ENCODE measurements around the gene ZNF648. TPM values are rescaled to one million over a fixed set of nuclear protein-coding genes. Genes with fewer than 3 reads are reported as not detected.
"Not testable (repeated sequence)": the region's sequence is repeated elsewhere in the genome, so short reads cannot be mapped to it uniquely, and the experiment has no call there.

Gene ZNF648
- total RNA-seq, 1 donor from 2014 or later = not detected

DNA sequence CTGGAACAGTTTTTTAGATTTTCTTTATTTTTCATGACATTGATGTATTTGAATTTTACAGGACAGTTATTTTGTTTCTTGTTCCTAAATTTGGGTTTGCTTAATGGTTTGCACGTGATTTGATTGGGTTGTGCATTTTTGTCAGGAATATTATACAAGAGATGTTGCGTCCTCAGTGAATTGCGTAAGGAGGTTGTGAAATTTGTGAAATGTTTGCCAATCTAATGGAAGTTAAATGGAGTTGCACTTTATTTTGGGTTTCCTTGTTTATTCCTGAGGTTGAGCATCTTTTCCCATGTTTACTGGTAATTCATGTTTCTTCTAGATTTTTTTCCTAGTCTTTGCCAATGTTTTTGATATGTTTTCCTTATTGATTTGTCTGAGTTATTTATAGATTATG lies 19.9 kb downstream of the ZNF648 start:
- Mint-ChIP-seq H3K36me3 (ENCODE audit: low read depth) (peaks cover 2% of the 10 kb centered on the region), H3K4me3 (no peak overlapping the region), H3K9me3 (peaks cover 9% of the 10 kb centered on the region), H3K27me3 (ENCODE audit: insufficient read depth) (peaks cover 3% of the 10 kb centered on the region), H3K4me1 (ENCODE audit: low read depth) (peaks cover 20% of the 10 kb centered on the region), H3K27ac (no peak overlapping the region)
- DNase-seq (ENCODE audit: low spot score) = no peak
- intact Hi-C loops (cut with micrococcal nuclease) = no loop called here

DNA sequence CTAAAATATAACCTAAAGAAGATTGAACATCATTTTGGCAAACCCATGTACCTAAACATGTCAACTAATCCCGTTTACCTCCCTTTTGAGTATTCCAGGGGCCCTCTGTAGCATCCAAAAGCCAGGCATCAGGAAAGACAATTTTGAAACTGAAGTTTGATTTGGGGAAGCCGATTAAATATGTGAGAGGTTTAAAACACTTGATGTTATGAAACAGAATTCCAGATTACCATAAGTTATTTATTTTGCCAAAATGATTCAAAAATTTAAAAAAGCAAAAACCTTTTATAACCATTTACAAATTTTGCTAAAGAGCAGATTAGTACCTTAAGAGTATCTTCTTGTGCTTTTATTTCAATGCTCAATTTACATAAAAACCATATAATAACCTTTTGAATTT lies 23.3 kb downstream of the ZNF648 start:
- DNase-seq (ENCODE audit: low spot score) = no peak
- Mint-ChIP-seq H3K4me1 (ENCODE audit: low read depth) (peaks cover 26% of the 10 kb centered on the region), H3K27me3 (ENCODE audit: insufficient read depth) (no peaks in the 10 kb centered on the region), H3K27ac (no peak overlapping the region), H3K36me3 (ENCODE audit: low read depth) (peaks cover 2% of the 10 kb centered on the region), H3K4me3 (no peak overlapping the region), H3K9me3 (no peaks in the 10 kb centered on the region)
- intact Hi-C loops (cut with micrococcal nuclease) = no loop called here

DNA sequence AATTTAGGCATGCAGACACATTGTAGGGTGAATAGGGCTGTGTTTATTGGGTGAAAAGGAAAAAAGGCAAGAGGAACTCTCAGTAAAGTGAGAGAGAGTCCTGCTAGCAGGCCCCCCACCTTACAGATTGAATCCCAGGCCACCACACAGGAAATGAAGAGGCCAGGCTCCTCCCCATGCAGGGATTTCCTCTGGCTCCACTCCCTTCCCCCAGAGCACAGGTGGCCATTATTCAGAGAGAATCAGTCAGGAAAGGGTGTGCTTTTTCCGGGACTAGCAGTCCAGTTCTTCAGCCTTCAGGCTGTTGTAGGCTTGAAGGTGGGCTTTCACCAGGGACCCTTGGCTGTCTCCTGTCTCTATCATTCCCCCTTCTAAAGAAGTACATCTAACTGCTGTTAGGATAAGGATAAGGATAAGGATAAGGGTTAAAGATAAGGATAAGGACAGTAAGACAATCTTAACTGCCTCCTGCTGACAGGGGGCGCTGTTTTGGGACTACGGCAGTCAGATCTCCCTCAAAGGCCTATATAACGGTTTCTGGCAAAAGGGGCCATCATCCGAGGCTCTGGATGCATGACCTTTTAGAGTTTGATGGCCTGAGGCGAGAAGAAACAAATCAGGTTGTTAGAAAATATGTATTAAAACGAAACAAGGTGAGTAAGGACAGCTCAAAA lies 26.3 kb downstream of the ZNF648 start:
- H3K36me3 Mint-ChIP-seq (ENCODE audit: low read depth) = peaks cover 2% of the 10 kb centered on the region
- DNase-seq (ENCODE audit: low spot score) = no peak
- H3K27me3 Mint-ChIP-seq (ENCODE audit: insufficient read depth) = peaks cover 3% of the 10 kb centered on the region
- H3K4me3 Mint-ChIP-seq = no peak overlapping the region
- intact Hi-C loops (cut with micrococcal nuclease) = no loop called here
- peaks cover 24% of the 10 kb centered on the region for H3K4me1 Mint-ChIP-seq (ENCODE audit: low read depth)
- no peak overlapping the region for H3K27ac Mint-ChIP-seq
- H3K9me3 Mint-ChIP-seq = no peaks in the 10 kb centered on the region

DNA sequence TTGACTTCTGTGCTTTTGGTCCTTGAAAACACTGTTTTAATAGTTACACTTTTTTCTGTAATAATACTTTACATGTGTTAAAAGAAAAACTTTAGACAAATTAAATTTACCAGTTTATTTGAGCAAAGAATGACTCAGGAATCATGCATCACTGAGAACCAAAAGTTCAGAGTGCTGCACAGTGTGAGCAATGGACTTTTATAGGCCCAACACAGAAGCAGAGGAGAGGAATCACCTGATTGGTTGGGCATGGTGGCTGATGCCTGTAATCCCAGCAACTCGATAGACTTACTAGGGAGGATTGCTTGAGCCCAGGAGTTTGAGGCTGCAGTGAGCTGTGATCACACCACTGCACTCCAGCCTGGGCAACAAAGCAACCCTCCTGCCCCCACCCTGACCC lies 29.3 kb downstream of the ZNF648 start:
- Mint-ChIP-seq H3K4me1 (ENCODE audit: low read depth) (peaks cover 20% of the 10 kb centered on the region), H3K27ac (no peak overlapping the region), H3K27me3 (ENCODE audit: insufficient read depth) (peaks cover 3% of the 10 kb centered on the region), H3K4me3 (no peak overlapping the region), H3K9me3 (no peaks in the 10 kb centered on the region), H3K36me3 (ENCODE audit: low read depth) (peaks cover 1% of the 10 kb centered on the region)
- no peak for DNase-seq (ENCODE audit: low spot score)
- intact Hi-C loops (cut with micrococcal nuclease) = no loop called here

DNA sequence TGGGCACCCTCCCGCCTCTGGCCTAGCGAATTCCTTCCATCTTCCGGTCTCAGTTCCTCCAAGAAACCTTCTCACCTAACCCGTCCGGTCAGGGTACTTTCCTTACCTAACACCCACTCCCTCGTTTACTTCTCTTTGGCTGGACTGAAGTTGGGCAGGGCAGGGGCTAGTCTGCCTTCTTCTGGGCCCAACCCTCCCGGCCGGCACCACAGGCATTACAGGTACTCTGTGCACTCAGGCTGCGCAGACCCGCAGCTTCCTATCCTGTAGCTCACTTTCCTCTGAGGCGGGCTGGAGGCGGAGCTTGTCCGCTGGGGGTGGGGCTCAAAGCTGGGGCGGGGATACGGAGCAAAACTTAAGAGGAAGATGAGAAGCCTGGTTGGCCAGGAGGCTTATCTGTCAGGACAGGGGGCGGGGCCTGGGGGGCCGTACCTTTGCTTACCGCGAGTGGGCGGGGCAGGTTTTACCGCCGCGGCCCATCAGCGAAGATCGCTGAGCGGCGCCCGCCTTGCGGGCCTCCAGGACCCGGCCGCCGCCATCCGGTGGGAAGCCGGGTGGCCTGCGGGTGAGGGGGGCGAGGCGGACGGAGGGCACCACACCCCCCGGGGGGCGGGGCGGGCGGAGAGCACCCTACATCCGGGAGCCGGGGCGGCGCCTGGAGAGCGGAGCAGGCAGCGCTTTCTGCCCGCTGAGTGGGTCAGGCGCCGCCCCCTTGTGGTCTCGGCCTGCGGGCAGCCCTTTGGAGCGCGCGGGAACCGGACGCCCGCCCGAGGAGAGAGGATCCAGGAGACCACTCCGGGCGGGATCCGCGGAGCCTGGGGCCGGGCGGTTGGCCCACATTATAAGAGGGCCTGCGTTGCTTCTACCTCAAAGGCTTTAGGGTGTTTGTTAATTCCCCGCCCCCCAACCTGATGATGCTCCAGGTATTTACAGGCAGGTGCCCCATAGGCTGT lies 31.9 kb downstream of the ZNF648 start:
- DNase-seq (ENCODE audit: low spot score) = peak; percentile 95
- peaks cover 3% of the 10 kb centered on the region for H3K27me3 Mint-ChIP-seq (ENCODE audit: insufficient read depth)
- peak overlapping the region; percentile 91 for H3K4me3 Mint-ChIP-seq
- peaks cover 1% of the 10 kb centered on the region for H3K36me3 Mint-ChIP-seq (ENCODE audit: low read depth)
- H3K9me3 Mint-ChIP-seq = no peaks in the 10 kb centered on the region
- intact Hi-C loops (cut with micrococcal nuclease) = loop anchor here (1.0 to 10.0 kb wide), 13 partner anchors 17 to 1608 kb away; partner anchors contain the start of genes ARPC5, GLUL, MR1 and NPL
- peak overlapping the region; percentile 94 for H3K27ac Mint-ChIP-seq
- H3K4me1 Mint-ChIP-seq (ENCODE audit: low read depth) = peaks cover 12% of the 10 kb centered on the region

DNA sequence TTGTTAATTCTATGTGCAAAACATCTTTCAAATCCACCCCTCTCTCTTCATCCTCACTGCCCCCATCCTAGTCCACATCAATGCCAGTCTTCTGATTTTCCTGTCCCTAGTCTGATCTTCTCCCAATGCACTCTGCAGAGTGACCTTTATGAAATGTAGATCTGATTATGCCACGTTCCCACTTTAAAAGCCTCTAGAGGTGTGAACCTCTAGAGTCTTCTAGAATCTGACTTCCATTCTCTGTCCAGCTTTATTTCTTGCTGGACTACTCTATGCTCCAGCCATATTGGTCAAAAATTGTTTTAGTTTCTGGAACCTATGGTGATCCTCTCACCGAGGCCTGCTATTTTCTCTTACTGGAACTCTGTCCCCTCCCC lies 32.5 kb downstream of the ZNF648 start:
- Mint-ChIP-seq H3K27me3 (ENCODE audit: insufficient read depth) (peaks cover 3% of the 10 kb centered on the region), H3K4me1 (ENCODE audit: low read depth) (peaks cover 12% of the 10 kb centered on the region), H3K4me3 (peak overlapping the region; percentile 91), H3K36me3 (ENCODE audit: low read depth) (peaks cover 1% of the 10 kb centered on the region), H3K9me3 (no peaks in the 10 kb centered on the region), H3K27ac (peak overlapping the region; percentile 94)
- intact Hi-C loops (cut with micrococcal nuclease) = loop anchor here (1.0 to 10.0 kb wide), 11 partner anchors 18 to 1608 kb away; partner anchors contain the start of genes ARPC5, GLUL, MR1 and RGS16
- no peak for DNase-seq (ENCODE audit: low spot score)

DNA sequence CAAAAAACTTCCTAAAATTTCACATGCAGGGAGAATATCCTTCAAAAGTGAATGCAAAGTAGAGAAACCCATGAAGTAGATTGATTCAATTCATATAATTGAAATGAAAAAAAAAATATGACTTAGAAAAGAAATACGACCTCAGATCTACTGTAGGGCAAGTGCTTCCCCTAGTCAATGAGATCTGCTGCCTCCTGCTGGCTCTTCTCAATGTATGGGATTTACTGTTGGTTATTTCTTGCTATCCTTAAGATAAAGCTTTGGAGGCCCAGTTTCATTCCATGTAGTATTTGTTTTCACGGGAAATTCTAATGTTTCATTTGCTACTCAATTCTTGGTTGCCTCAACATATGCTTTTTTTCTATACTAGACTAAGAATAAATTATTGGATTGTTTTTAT lies 46.2 kb downstream of the ZNF648 start:
- no peak overlapping the region for H3K27ac Mint-ChIP-seq
- H3K4me1 Mint-ChIP-seq (ENCODE audit: low read depth) = no peaks in the 10 kb centered on the region
- intact Hi-C loops (cut with micrococcal nuclease) = no loop called here
- no peak overlapping the region for H3K4me3 Mint-ChIP-seq
- peaks cover 20% of the 10 kb centered on the region for H3K27me3 Mint-ChIP-seq (ENCODE audit: insufficient read depth)
- no peaks in the 10 kb centered on the region for H3K9me3 Mint-ChIP-seq
- no peak for DNase-seq (ENCODE audit: low spot score)
- no peaks in the 10 kb centered on the region for H3K36me3 Mint-ChIP-seq (ENCODE audit: low read depth)

DNA sequence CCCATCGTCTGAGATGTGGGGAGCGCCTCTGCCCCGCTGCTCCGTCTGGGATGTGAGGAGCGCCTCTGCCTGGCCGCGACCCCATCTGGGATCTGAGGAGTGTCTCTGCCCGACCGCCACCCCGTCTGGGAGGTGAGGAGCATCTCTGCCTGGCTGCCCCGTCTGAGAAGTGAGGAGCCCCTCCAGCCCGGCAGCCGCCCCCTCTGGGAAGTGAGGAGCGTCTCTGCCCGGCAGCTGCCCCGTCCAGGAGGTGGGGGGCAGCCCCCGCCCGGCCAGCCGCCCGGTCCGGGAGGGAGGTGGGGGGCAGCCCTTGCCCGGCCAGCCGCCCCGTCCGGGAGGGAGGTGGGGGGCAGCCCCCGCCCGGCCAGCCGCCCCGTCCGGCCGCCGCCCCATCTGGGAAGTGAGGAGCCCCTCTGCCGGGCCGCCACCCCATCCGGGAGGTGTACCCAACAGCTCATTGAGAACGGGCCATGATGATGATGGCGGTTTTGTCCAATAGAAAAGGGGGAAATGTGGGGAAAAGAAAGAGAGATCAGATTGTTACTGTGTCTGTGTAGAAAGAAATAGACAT lies 50.6 kb downstream of the ZNF648 start:
- intact Hi-C loops (cut with micrococcal nuclease); H3K27ac Mint-ChIP-seq; H3K36me3 Mint-ChIP-seq (ENCODE audit: low read depth); DNase-seq (ENCODE audit: low spot score); H3K4me1 Mint-ChIP-seq (ENCODE audit: low read depth); H3K4me3 Mint-ChIP-seq: not testable (repeated sequence)
- H3K27me3 Mint-ChIP-seq (ENCODE audit: insufficient read depth) = peaks cover 18% of the 10 kb centered on the region
- peaks cover 12% of the 10 kb centered on the region for H3K9me3 Mint-ChIP-seq

DNA sequence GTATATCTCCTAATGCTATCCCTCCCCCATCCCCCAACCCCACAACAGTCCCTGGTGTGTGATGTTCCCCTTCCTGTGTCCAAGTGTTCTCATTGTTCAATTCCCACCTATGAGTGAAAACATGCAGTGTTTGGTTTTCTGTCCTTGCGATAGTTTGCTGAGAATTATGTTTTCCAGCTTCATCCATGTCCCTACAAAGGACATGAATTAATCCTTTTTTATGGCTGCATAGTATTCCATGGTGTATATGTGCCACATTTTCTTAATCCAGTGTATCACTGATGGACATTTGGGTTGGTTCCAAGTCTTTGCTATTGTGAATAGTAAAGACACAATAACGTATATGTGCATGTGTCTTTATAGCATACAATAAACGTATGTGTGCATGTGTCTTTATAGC lies 56.1 kb downstream of the ZNF648 start:
- H3K27ac Mint-ChIP-seq; H3K27me3 Mint-ChIP-seq (ENCODE audit: insufficient read depth); DNase-seq (ENCODE audit: low spot score); H3K36me3 Mint-ChIP-seq (ENCODE audit: low read depth); intact Hi-C loops (cut with micrococcal nuclease); H3K4me3 Mint-ChIP-seq; H3K4me1 Mint-ChIP-seq (ENCODE audit: low read depth): not testable (repeated sequence)
- peaks cover 19% of the 10 kb centered on the region for H3K9me3 Mint-ChIP-seq

DNA sequence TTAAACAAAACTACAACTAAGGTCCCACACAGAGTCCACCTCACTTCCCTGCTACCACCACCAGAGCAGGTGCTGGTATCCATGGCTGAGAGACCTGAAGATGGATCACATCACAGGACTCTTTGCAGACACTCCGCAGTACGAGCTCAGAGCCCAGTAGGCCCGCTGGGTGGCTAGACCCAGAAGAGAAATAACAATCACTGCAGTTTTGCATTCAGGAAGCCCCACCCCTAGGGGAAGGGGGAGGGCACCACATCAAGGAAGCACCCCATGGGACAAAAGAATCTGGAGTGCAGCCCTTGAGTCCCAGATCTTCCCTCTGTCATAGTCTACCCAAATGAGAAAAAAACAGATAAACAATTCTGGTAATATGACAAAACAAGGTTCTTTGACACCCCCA lies 56.9 kb downstream of the ZNF648 start:
- intact Hi-C loops (cut with micrococcal nuclease) = no loop called here
- peaks cover 19% of the 10 kb centered on the region for H3K9me3 Mint-ChIP-seq
- no peak for DNase-seq (ENCODE audit: low spot score)
- no peaks in the 10 kb centered on the region for H3K4me1 Mint-ChIP-seq (ENCODE audit: low read depth)
- no peaks in the 10 kb centered on the region for H3K36me3 Mint-ChIP-seq (ENCODE audit: low read depth)
- H3K27ac Mint-ChIP-seq = no peak overlapping the region
- peaks cover 6% of the 10 kb centered on the region for H3K27me3 Mint-ChIP-seq (ENCODE audit: insufficient read depth)
- no peak overlapping the region for H3K4me3 Mint-ChIP-seq
